H9 (cell line): ENCODE data around the gene PPARG. TPM values are rescaled to one million over a fixed set of nuclear protein-coding genes. Genes with fewer than 3 reads are reported as not detected.

Experiments used
- DNase-seq: peaks from one replicate; pipeline ENCODE4 v3.0.0-alpha.2; 2017
- H2AFZ ChIP-seq: one replicate; pipeline ENCODE4 v1.6.1; 2013; ENCODE audit warnings: mild to moderate bottlenecking, low read length, control low read depth, moderate library complexity
- H2AK5ac ChIP-seq: 2 replicates; pipeline ENCODE4 v1.6.1; 2013; ENCODE audit warnings: low read length, control low read depth, mixed read lengths; ENCODE audit not compliant: insufficient read length
- H2BK120ac ChIP-seq: one replicate; pipeline ENCODE4 v1.6.1; 2013; ENCODE audit warnings: low read depth, mild to moderate bottlenecking, low read length, control low read depth, inconsistent platforms; ENCODE audit not compliant: poor library complexity, severe bottlenecking
- H2BK12ac ChIP-seq: 2 replicates; pipeline ENCODE4 v1.6.1; 2013; ENCODE audit warnings: low read length, control low read depth, mixed read lengths, low read depth; ENCODE audit not compliant: insufficient read length
- H2BK15ac ChIP-seq: 2 replicates; pipeline ENCODE4 v1.6.1; 2013; ENCODE audit warnings: low read depth, low read length, control low read depth
- H2BK20ac ChIP-seq: one replicate; pipeline ENCODE4 v1.6.1; 2013; ENCODE audit warnings: low read depth, mild to moderate bottlenecking, low read length, control low read depth, inconsistent platforms; ENCODE audit not compliant: poor library complexity, severe bottlenecking
- H2BK5ac ChIP-seq: 2 replicates; pipeline ENCODE4 v1.6.1; 2013; ENCODE audit warnings: low read length, control low read depth, mixed read lengths; ENCODE audit not compliant: insufficient read length
- H3K14ac ChIP-seq: 2 replicates; pipeline ENCODE4 v1.6.1; 2013; ENCODE audit warnings: low read length, control low read depth; ENCODE audit not compliant: insufficient read depth
- H3K18ac ChIP-seq: 2 replicates; pipeline ENCODE4 v1.6.1; 2013; ENCODE audit warnings: low read depth, mild to moderate bottlenecking, mixed read lengths, low read length, control low read depth; ENCODE audit not compliant: insufficient read length
- H3K23ac ChIP-seq: 2 replicates; pipeline ENCODE4 v1.6.1; 2013; ENCODE audit warnings: low read length, control low read depth, mixed read lengths, low read depth; ENCODE audit not compliant: insufficient read length
- H3K23me2 ChIP-seq: 2 replicates; pipeline ENCODE4 v1.6.1; 2013; ENCODE audit warnings: low read depth, mild to moderate bottlenecking, mixed read lengths, low read length, control low read depth; ENCODE audit not compliant: insufficient read length, poor library complexity, severe bottlenecking
- H3K27ac ChIP-seq: 2 replicates; pipeline ENCODE4 v1.5.1; 2013; ENCODE audit warnings: low read length, control low read depth, mixed read lengths, low read depth; ENCODE audit not compliant: insufficient read length
- H3K27me3 ChIP-seq: 2 replicates; pipeline ENCODE4 v1.6.1; 2013; ENCODE audit warnings: low read length, control low read depth, inconsistent platforms; ENCODE audit not compliant: insufficient read depth
- H3K4ac ChIP-seq: 2 replicates; pipeline ENCODE4 v1.6.1; 2013; ENCODE audit warnings: low read depth, mild to moderate bottlenecking, control low read depth, inconsistent platforms, low read length, moderate library complexity
- H3K4me1 ChIP-seq: 2 replicates; pipeline ENCODE4 v1.6.1; 2013; ENCODE audit warnings: low read length, control low read depth, inconsistent platforms; ENCODE audit not compliant: insufficient read depth
- H3K4me2 ChIP-seq: 2 replicates; pipeline ENCODE4 v1.6.1; 2013; ENCODE audit warnings: low read length, control low read depth, mixed read lengths; ENCODE audit not compliant: insufficient read length, insufficient read depth
- H3K56ac ChIP-seq: 2 replicates; pipeline ENCODE4 v1.6.1; 2013; ENCODE audit warnings: low read depth, mild to moderate bottlenecking, mixed read lengths, low read length, control low read depth; ENCODE audit not compliant: insufficient read length
- H3K79me1 ChIP-seq: 2 replicates; pipeline ENCODE4 v1.6.1; 2013; ENCODE audit warnings: low read depth, mild to moderate bottlenecking, moderate library complexity, low read length, control low read depth, inconsistent platforms; ENCODE audit not compliant: insufficient read depth, poor library complexity, severe bottlenecking
- H3K79me2 ChIP-seq: 2 replicates; pipeline ENCODE4 v1.6.1; 2013; ENCODE audit warnings: low read length, control low read depth, inconsistent platforms; ENCODE audit not compliant: insufficient read depth
- H3K9ac ChIP-seq: 2 replicates; pipeline ENCODE4 v1.6.1; 2013; ENCODE audit warnings: low read length, control low read depth, mixed read lengths; ENCODE audit not compliant: insufficient read length; ENCODE audit errors: extremely low read depth
- H3K9me3 ChIP-seq: one replicate; pipeline ENCODE4 v1.6.1; 2013; ENCODE audit warnings: low read depth, low read length, inconsistent platforms; ENCODE audit not compliant: control insufficient read depth
- H3T11ph ChIP-seq: one replicate; pipeline ENCODE4 v1.6.1; 2013; ENCODE audit warnings: mild to moderate bottlenecking, low read length, control low read depth, inconsistent platforms
- H4K20me1 ChIP-seq: one replicate; pipeline ENCODE4 v1.6.1; 2013; ENCODE audit not compliant: control insufficient read depth, insufficient read length, insufficient read depth
- H4K5ac ChIP-seq: 2 replicates; pipeline ENCODE4 v1.6.1; 2013; ENCODE audit warnings: low read depth, mild to moderate bottlenecking, mixed read lengths, low read length, control low read depth; ENCODE audit not compliant: insufficient read length
- H4K8ac ChIP-seq: replicated peaks from 2 replicates; pipeline ENCODE4 v1.6.1; 2013; ENCODE audit warnings: low read length, control low read depth, mixed read lengths, low read depth; ENCODE audit not compliant: insufficient read length
- H4K91ac ChIP-seq: 2 replicates; pipeline ENCODE4 v1.6.1; 2013; ENCODE audit warnings: low read depth, mild to moderate bottlenecking, moderate library complexity, mixed read lengths, low read length, control low read depth; ENCODE audit not compliant: insufficient read length
- H3K27ac Mint-ChIP-seq, 3 experiments: 2 replicates in 2 of 3; 3 replicates in 1 of 3; pipeline ENCODE4 v1.8.0; 2020 to 2021; ENCODE audit warnings: mixed read lengths in 3 of 3, mild to moderate bottlenecking in 1 of 3, moderate library complexity in 1 of 3
- H3K27me3 Mint-ChIP-seq: 2 replicates; pipeline ENCODE4 v1.8.0; 2021; ENCODE audit warnings: low read depth, mild to moderate bottlenecking, moderate library complexity, mixed read lengths
- H3K36me3 Mint-ChIP-seq, 3 experiments: 2 replicates in 2 of 3; 3 replicates in 1 of 3; pipeline ENCODE4 v1.8.0; 2020 to 2021; ENCODE audit warnings: low read depth in 3 of 3, mixed read lengths in 3 of 3; ENCODE audit not compliant: insufficient read depth in 1 of 3
- H3K4me1 Mint-ChIP-seq, 2 experiments: 2 replicates each; pipeline ENCODE4 v1.8.0; 2020; ENCODE audit warnings: mixed read lengths in 2 of 2
- H3K4me3 Mint-ChIP-seq, 2 experiments: 2 replicates in 1 of 2; 3 replicates in 1 of 2; pipeline ENCODE4 v1.8.0; 2020 to 2021; ENCODE audit warnings: mild to moderate bottlenecking in 2 of 2, mixed read lengths in 2 of 2, moderate library complexity in 1 of 2
- H3K9me3 Mint-ChIP-seq, 2 experiments: 2 replicates in 1 of 2; 3 replicates in 1 of 2; pipeline ENCODE4 v1.8.0; 2020; ENCODE audit warnings: mild to moderate bottlenecking in 2 of 2, mixed read lengths in 2 of 2, moderate library complexity in 1 of 2
- WGBS: extraction: QIAGEN DNeasy Blood & Tissue Kit; methylation state at CpG from one replicate; pipeline ENCODE4 v1.1.7; 2013; ENCODE audit warnings: missing lambda C conversion rate, low lambda C conversion rate, mixed read lengths; ENCODE audit not compliant: insufficient read length; ENCODE audit errors: extremely low coverage; 5-methylcytosine and 5-hydroxymethylcytosine counted together
- total RNA-seq: library from RNA; stranded (reverse); gene quantifications from 2 replicates; pipeline ENCODE4 v1.2.1, GENCODE V29; 2021
- TF ChIP-seq, protein P1 (sequence below): fragments of 200-600 bp; sonication (generic); conservative IDR thresholded peaks from 3 replicates; pipeline ENCODE4 v1.8.0; 2021; ENCODE audit warnings: antibody characterized with exemption, mild to moderate bottlenecking

PPARG gene
- total RNA-seq, 1 experiment from 2014 or later: 0.42 TPM

DNA sequence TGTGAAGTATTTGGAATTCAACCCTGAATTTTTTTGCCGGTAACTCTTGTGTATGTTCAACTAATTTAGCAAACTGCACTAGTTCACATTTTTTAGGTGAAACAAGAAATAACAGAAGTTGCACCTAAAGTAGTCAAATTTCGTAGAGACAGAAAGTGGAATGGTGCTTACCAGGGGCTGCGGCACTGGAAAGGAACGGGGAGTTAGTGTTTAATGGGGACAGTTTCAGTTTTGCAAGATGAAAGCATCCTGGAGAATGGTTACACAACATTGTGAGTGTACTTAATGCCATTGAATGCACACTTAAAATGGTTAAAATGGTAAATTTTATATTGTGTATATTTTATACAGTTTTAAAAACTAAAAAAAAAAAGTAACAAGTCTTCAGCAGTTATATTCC is 27.4 kb downstream of the PPARG start:
- Histone ChIP-seq H3K4ac (no peak overlapping the region), H2BK15ac (no peak overlapping the region), H3K4me2 (no peak overlapping the region), H3K18ac (no peak overlapping the region), H2AK5ac (no peak overlapping the region), H3T11ph (no peak overlapping the region), H3K23ac (no peak overlapping the region), H3K23me2 (no peaks in the 10 kb centered on the region), H4K8ac (no peak overlapping the region), H4K91ac (no peak overlapping the region), H4K20me1 (no peaks in the 10 kb centered on the region), H3K79me2 (no peaks in the 10 kb centered on the region), H2BK5ac (no peak overlapping the region), H3K14ac (no peak overlapping the region), H2AFZ (no peak overlapping the region), H2BK12ac (no peak overlapping the region), H2BK20ac (no peak overlapping the region), H3K56ac (no peak overlapping the region), H3K79me1 (no peaks in the 10 kb centered on the region), H3K27me3 (no peaks in the 10 kb centered on the region), H3K27ac (no peak overlapping the region), H2BK120ac (no peak overlapping the region), H4K5ac (no peak overlapping the region), H3K9ac (no peak overlapping the region), H3K9me3 (no peaks in the 10 kb centered on the region), H3K4me1 (no peaks in the 10 kb centered on the region)
- H3K9me3 Mint-ChIP-seq: no peaks in the 10 kb centered on the region
- no peaks in the 10 kb centered on the region for H3K4me1 Mint-ChIP-seq
- no CpG with 5 or more reads among the region's 4 CpGs for WGBS
- H3K27ac Mint-ChIP-seq: no peak overlapping the region
- peaks cover 6% of the 10 kb centered on the region; the same call in 1 of the 2 replicates for H3K27me3 Mint-ChIP-seq
- H3K4me3 Mint-ChIP-seq: no peak overlapping the region
- TF ChIP-seq, protein P1, sequence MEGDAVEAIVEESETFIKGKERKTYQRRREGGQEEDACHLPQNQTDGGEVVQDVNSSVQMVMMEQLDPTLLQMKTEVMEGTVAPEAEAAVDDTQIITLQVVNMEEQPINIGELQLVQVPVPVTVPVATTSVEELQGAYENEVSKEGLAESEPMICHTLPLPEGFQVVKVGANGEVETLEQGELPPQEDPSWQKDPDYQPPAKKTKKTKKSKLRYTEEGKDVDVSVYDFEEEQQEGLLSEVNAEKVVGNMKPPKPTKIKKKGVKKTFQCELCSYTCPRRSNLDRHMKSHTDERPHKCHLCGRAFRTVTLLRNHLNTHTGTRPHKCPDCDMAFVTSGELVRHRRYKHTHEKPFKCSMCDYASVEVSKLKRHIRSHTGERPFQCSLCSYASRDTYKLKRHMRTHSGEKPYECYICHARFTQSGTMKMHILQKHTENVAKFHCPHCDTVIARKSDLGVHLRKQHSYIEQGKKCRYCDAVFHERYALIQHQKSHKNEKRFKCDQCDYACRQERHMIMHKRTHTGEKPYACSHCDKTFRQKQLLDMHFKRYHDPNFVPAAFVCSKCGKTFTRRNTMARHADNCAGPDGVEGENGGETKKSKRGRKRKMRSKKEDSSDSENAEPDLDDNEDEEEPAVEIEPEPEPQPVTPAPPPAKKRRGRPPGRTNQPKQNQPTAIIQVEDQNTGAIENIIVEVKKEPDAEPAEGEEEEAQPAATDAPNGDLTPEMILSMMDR: no peak
- no peaks in the 10 kb centered on the region for H3K36me3 Mint-ChIP-seq
- DNase-seq: no peak
